ENCODE results near the gene KCNJ6. TPM values are rescaled to one million over a fixed set of nuclear protein-coding genes. Genes with fewer than 3 reads are reported as not detected.

Gene KCNJ6
- total RNA-seq, 1 experiment from 2014 or later: not detected

DNA sequence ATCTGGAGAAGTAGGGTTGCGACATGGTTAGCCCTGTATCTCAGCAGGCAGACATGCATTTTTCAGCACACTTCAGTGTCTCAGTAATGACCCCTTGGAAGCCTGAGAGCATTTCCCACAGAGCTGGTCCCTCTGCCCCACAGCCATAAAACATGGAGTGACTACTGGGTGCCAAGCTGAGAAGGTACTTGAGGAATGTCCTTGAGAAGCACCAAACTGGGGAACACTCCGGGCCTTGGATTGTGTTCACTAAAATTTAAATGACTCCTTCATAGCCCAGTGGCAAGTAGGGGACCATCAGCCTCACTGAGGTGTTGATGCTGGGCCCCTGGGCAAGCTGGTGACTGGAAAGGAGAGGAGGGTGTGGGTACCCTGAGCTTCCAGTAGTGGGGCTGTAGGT, 54.7 kb downstream of the KCNJ6 start:
- Histone ChIP-seq H3K27me3 (ENCODE audit: control insufficient read depth, insufficient read depth, low read length) (no peaks in the 10 kb centered on the region; the same call in 1 of the 2 replicates), H3K4me3 (ENCODE audit: low read depth in 2 of 2, low read length in 2 of 2) (no peak overlapping the region), H3K4me1 (ENCODE audit: control insufficient read depth, insufficient read depth, low read length) (no peaks in the 10 kb centered on the region), H3K9me3 (ENCODE audit: control insufficient read depth, insufficient read depth, low read depth, low read length) (no peaks in the 10 kb centered on the region), H3K36me3 (ENCODE audit: control insufficient read depth, insufficient read depth, low read length) (no peaks in the 10 kb centered on the region), H3K27ac (ENCODE audit: low read length) (no peak overlapping the region)
- intact Hi-C loops (cut with micrococcal nuclease; ENCODE audit: unreplicated experiment) (no loop called here), in situ Hi-C loops (cut with HindIII; ENCODE audit: low pct_unique_long_range_greater_than_20kb, low sequenced_read_pairs) (no loop called here)
- ATAC-seq (no peak), DNase-seq (ENCODE audit: low read depth, low spot score) (no peak)
- BruUV-seq (replicated peaks): no TSS peak
- CTCF ChIA-PET: no interaction called here
- POLR2A ChIA-PET: no interaction called here
- TF ChIP-seq, protein P1, sequence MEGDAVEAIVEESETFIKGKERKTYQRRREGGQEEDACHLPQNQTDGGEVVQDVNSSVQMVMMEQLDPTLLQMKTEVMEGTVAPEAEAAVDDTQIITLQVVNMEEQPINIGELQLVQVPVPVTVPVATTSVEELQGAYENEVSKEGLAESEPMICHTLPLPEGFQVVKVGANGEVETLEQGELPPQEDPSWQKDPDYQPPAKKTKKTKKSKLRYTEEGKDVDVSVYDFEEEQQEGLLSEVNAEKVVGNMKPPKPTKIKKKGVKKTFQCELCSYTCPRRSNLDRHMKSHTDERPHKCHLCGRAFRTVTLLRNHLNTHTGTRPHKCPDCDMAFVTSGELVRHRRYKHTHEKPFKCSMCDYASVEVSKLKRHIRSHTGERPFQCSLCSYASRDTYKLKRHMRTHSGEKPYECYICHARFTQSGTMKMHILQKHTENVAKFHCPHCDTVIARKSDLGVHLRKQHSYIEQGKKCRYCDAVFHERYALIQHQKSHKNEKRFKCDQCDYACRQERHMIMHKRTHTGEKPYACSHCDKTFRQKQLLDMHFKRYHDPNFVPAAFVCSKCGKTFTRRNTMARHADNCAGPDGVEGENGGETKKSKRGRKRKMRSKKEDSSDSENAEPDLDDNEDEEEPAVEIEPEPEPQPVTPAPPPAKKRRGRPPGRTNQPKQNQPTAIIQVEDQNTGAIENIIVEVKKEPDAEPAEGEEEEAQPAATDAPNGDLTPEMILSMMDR (IDR thresholded peaks at IDR 0.05): no peak
- no peak for TF ChIP-seq TCF7L2 (IDR thresholded peaks at IDR 0.05; ENCODE audit: low read depth, low read length)
- TF ChIP-seq, protein P2, sequence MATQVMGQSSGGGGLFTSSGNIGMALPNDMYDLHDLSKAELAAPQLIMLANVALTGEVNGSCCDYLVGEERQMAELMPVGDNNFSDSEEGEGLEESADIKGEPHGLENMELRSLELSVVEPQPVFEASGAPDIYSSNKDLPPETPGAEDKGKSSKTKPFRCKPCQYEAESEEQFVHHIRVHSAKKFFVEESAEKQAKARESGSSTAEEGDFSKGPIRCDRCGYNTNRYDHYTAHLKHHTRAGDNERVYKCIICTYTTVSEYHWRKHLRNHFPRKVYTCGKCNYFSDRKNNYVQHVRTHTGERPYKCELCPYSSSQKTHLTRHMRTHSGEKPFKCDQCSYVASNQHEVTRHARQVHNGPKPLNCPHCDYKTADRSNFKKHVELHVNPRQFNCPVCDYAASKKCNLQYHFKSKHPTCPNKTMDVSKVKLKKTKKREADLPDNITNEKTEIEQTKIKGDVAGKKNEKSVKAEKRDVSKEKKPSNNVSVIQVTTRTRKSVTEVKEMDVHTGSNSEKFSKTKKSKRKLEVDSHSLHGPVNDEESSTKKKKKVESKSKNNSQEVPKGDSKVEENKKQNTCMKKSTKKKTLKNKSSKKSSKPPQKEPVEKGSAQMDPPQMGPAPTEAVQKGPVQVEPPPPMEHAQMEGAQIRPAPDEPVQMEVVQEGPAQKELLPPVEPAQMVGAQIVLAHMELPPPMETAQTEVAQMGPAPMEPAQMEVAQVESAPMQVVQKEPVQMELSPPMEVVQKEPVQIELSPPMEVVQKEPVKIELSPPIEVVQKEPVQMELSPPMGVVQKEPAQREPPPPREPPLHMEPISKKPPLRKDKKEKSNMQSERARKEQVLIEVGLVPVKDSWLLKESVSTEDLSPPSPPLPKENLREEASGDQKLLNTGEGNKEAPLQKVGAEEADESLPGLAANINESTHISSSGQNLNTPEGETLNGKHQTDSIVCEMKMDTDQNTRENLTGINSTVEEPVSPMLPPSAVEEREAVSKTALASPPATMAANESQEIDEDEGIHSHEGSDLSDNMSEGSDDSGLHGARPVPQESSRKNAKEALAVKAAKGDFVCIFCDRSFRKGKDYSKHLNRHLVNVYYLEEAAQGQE (IDR thresholded peaks at IDR 0.05; ENCODE audit: insufficient read depth in 1 of 2, low read depth in 2 of 2, low read length in 1 of 2): no peak
- no peak for TF ChIP-seq POLR2AphosphoS5 (IDR thresholded peaks at IDR 0.05; ENCODE audit: low read depth, low read length)
- no peak for TF ChIP-seq SIN3A (IDR thresholded peaks at IDR 0.05; ENCODE audit: borderline replicate concordance, insufficient read depth, low read depth, low read length)

DNA sequence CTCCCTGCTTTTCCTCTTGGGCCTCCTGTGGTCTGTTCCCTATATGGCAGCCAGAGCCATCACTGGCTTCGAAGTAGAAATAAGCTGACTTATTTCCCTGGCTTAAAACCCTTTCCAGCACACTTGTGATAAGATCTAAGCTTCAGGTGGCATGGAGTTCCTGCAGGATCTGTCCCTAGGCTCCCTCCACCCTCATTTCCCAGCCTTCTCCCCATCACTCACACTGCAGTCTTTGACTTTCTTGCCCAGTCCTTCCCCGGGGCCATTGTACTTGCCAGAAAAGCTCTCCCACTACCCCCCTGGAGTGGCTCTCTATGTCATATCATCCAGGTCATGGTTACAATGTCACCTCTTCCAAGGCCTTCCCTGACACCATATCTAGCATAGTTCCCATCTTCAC, 55.8 kb downstream of the KCNJ6 start:
- H3K27me3 ChIP-seq (ENCODE audit: control insufficient read depth, insufficient read depth, low read length): no peaks in the 10 kb centered on the region; the same call in 1 of the 2 replicates
- no peak overlapping the region for H3K27ac ChIP-seq (ENCODE audit: low read length)
- no peak for ATAC-seq
- ChIA-PET CTCF (no interaction called here), POLR2A (no interaction called here)
- BruUV-seq (replicated peaks): no TSS peak
- no peaks in the 10 kb centered on the region for H3K36me3 ChIP-seq (ENCODE audit: control insufficient read depth, insufficient read depth, low read length)
- no peaks in the 10 kb centered on the region for H3K4me1 ChIP-seq (ENCODE audit: control insufficient read depth, insufficient read depth, low read length)
- DNase-seq (ENCODE audit: low read depth, low spot score): no peak
- intact Hi-C loops (cut with micrococcal nuclease; ENCODE audit: unreplicated experiment) (no loop called here), in situ Hi-C loops (cut with HindIII; ENCODE audit: low pct_unique_long_range_greater_than_20kb, low sequenced_read_pairs) (no loop called here)
- no peaks in the 10 kb centered on the region for H3K9me3 ChIP-seq (ENCODE audit: control insufficient read depth, insufficient read depth, low read depth, low read length)
- H3K4me3 ChIP-seq (ENCODE audit: low read depth in 2 of 2, low read length in 2 of 2): no peak overlapping the region
- no peak for TF ChIP-seq TCF7L2 (IDR thresholded peaks at IDR 0.05; ENCODE audit: low read depth, low read length)
- TF ChIP-seq, protein P1 (IDR thresholded peaks at IDR 0.05): no peak
